Activated T-helper 1 cell treated with anti-CD3 and anti-CD28 coated beads, Interleukin-2, amount 50 U/mL, for 16 hours (primary cell): Measurements from ENCODE around the gene AP2S1.
"Not testable (repeated sequence)": the region's sequence is repeated elsewhere in the genome, so short reads cannot be mapped to it uniquely, and the experiment has no call there.

Experiments
- DNase-seq, 2 donors: peaks; one replicate each; pipeline ENCODE4 v3.0.0-alpha.2; 2020; ENCODE audit warnings: low read depth in 1 of 2, low spot score in 1 of 2

Gene AP2S1

GRCh38 chr19:46844067-46844489 is 6.6 kb downstream of the AP2S1 start:
- DNase-seq: no peak

GRCh38 chr19:46842791-46843190 is 7.9 kb downstream of the AP2S1 start:
- DNase-seq: no peak

DNA sequence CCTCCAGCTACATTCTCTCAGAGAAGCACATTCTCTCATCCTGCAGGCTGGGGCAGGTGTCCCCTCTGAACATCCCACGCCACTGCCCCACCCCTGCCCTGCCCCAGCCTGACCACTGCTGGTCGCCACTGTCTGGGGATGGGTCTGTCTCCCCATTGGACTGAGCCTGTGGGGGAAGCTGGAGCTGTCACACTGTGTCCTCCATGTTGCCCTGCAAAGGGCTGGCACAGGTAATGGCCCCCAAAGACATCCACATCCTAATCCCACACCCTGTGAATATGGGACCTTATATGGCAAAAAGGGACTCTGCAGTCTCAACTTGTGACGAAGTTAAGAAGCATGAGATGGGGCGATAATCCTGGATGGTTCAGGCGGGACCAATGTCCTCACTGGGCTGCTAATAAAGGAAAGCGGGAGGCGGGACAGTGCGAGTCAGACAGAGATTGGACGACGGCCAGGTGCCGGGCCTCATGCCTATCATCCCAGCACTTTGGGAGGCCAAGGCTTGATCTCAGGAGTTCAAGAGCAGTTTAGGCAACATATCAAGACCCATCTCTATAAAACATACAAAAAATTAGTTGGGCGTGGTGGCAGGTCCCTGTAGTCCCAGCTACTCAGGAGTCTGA is 9.1 kb downstream of the AP2S1 start:
- DNase-seq: no peak

DNA sequence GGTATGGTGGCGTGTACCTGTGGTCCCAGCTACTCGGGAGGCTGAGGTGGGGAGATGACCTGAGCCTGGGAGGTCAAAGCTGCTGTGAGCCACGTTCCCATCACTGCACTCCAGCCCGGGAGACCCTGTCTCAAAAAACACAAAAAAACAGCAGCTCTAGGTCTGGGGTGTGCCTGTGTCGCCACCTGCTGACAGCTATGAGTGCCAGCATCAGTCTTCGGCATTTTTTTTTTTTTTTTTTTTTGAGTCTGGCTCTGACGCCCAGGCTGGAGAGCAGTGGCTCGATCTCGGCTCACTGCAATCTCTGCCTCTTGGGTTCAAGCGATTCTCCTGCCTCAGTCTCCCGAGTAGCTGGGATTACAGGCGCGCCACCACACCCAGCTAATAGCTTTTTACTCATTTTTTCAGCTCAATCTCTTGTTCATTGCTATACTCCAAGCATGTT is 10.1 kb downstream of the AP2S1 start:
- peak in 1 of 2 donors; percentile 25 for DNase-seq

DNA sequence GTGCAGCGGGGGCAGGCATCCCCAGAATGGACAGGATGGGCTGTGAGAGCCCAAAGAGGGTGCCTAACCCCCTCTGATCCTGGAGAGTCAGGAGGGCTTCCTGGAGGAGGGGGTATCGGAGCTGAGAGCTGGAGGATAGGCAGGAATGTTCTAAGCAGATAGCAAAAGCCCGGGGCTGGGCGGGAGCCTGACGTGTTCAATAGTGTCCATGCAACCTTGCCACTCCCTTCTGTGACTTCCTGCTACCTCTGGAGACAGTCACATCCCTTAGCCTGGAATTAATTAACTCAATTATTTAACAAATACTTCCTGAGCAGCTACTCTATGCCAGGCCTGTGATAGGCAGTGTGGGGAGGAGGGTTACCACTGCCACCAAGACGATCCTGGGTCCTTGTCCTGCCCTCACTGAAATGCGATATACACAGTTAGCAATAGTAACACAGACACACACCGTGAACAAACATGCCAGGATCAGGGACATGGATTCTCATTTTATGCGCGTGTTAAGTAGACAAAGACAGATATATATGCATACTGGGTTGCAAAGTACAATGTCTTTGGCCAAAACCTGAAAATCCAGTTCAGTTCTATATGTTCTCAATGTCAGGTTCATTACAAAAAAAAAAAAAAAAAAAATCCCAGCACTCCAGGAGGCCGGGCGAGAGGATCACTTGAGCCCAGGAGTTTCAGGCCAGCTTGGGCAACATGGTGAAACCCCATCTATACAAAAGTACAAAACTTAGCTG is 10.7 kb downstream of the AP2S1 start:
- DNase-seq: no peak

- DNase-seq: no peak
Measured at GRCh38 chr19:46838160-46838559, 12.5 kb downstream of the AP2S1 start.

- no peak for DNase-seq
Measured at GRCh38 chr19:46834984-46835383, 15.7 kb downstream of the AP2S1 start.

DNA sequence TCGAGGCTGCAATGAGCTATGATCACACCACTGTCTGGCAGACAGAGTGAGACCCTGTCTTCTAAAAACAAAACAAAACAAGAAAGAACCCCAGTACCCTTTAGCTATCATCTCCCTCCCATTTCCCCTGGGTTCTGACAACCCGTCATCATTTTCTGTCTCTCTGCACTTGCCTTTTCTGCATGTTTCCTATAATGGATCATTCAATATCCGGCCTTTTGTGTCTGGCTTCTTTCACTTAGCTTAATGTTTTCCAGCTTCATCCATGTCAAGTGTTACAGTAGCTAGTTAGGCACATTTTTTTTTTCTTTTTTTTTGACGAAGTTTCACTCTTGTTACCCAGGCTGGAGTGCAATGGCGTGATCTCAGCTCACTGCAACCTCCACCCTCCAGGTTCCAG is 16.5 kb downstream of the AP2S1 start:
- no peak for DNase-seq

DNA sequence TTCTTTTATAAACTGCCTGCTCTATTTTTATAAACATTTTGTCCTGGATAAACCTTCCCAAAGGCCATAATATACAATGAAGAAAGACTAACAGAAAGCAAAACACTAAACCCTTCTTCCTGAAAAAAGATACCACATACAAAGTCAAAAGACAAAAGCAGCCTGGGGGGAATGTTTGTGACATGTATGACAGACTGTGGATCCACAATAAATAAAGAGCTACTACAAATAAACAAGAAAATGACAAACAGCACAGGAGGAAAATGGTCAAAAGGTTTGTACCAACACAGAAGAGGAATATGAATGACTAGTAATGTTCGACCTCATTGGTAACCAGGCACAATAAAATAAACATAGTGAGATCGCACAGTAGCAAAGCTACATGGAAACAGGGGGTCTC is 19.8 kb downstream of the AP2S1 start:
- DNase-seq: no peak

- peak in 1 of 2 donors; percentile 24 for DNase-seq
Measured at GRCh38 chr19:46828484-46828883, 22.2 kb downstream of the AP2S1 start.

- no peak for DNase-seq
Measured at GRCh38 chr19:46825731-46826055, 25.0 kb downstream of the AP2S1 start.

- DNase-seq: no peak
Measured at GRCh38 chr19:46824890-46825730, 25.5 kb downstream of the AP2S1 start.

DNA sequence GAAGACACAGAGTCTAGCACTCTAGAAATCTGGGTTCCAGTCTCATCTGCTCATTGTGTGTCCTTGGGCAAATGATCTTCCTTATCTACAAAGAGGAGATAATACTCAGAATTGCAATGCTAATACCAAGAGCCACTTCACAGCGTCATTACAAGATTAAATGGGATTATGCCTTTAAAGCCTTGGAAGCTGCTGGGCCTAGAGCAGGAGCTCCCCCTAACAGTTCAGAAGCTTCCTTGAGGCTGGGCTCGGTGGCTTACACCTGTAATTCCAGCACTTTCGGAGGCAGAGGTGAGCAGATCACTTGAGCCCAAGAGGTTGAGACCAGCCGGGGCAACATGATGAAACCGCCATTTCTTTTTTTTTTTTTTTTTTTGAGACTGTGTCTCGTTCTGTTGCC is 27.6 kb downstream of the AP2S1 start:
- no peak for DNase-seq

- not testable (repeated sequence) for DNase-seq
Measured at GRCh38 chr19:46822410-46822787, 28.2 kb downstream of the AP2S1 start.

DNA sequence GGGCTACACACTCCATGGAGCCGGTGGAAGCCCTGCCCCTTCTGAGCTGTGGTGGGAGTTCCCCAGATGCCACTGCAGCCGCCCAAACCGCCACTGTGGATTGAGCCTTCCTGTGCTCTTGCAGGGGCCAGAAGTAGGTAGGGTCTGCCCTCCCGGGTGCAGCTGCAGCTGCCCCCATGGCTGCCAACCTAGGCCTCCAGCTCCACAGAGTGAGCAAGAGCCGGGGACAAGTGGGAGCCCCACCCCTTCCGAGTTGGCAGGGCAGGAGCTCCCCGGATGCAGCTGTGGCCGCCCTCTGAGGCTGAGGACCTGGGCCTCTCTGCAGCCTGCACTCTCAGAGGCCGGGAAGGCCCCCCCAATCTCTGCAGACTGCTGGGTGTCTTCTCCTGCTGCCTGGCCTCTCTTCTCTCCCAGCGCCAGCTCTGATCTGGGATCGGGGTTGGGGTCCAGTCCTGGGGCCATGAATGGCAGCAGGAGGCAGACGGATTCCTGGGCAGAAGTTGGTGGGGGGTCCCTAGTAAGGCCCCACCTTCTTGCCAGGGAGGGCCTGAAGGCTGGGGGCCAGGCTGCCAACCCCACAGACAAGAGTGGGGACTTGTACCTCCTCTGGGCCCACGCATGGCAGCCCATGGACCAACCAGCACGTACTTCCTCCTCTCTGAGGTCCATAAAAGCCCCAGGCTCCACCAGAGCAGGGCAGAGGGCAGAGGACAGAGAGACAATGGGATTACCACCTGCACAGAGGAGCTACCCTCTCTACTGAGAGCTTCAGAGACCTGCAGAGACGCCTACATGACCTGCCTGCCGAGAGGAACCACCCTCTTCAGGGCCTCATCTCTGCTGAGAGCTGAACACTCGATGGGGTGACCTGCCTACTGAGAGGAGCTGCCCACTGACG is 28.9 kb downstream of the AP2S1 start:
- peak; percentile 7 to 22 for DNase-seq

GRCh38 chr19:46818812-46819211 is 31.8 kb downstream of the AP2S1 start:
- no peak for DNase-seq

DNA sequence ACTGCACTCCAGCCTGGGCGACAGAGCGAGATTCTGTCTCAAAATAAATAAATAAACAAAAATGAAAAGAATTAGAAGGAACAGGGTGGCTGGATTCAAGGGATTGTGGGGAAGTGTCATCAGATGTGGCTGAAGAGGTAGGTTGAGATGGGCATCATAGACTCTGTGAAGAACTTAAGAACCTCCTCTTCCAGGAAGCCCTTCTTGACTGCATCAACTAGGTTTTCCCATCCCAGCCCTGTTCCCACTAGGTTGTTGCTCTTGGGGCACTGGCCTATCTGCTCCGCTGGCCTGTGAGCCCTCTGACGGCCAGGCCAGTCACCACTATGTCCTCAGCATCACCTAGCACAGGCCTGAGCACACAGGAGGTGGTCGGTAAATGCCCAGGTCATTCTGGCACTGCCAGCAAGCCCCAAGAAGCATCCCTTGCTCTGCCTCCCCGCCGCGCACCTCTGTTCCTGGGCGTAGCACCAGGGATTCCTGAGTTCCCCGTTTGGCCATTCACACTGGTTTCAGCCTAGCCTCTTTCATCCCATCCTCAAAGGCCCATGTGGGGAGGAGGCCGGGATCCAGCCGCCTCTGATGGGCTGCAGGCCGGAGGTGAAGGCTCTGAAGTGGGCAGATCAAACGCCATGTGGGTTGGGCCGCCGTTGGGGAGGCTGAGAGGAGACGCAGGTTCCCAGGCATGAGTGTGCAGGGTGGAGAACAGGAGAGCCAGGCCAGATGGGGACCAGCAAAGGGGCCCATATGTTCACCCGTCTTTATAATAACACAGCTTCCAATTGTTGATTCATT is 34.6 kb downstream of the AP2S1 start:
- no peak for DNase-seq

DNA sequence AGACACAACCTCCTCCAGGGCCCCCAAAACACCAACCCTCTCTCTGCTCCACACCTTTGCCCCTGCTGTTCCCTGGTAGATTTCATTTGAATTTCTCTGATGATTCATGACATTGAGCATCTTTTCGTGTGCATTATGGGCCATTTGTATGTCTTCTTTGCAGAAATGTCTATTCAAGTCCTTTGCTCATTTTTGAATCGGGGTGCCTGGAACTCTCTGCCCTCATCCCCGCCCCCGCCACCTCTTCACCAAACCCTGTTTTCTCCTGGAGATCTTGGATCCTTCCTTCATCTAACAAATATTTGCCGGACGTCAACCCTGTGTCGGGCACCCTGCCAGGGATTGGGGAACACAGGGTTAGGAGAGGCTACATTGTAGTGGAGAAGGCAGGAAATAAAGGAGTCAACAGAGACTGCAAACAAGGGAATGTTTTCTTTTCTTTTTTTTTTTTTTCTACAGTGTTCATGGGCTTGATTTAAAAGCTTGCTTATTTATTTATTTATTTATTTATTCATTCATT is 36.7 kb downstream of the AP2S1 start:
- DNase-seq: no peak

GRCh38 chr19:46812977-46813838 is 37.4 kb downstream of the AP2S1 start:
- DNase-seq: no peak
